Lower leg skin (tissue), 3 donors: Measurements from ENCODE around the gene TIRAP.

ENCODE experiments used
- POLR2A ChIP-seq, 2 donors: fragments of 450-650 bp; IDR thresholded peaks; one replicate each; pipeline ENCODE4 v1.6.1; 2016 to 2017; ENCODE audit warnings: antibody characterized with exemption in 2 of 2, mild to moderate bottlenecking in 1 of 2, moderate library complexity in 1 of 2
- TF ChIP-seq, protein P1 (sequence below), 3 donors: fragments of 450-650 bp; IDR thresholded peaks; one replicate each; pipeline ENCODE4 v1.5.1; 2016; ENCODE audit warnings: antibody characterized with exemption in 3 of 3, mild to moderate bottlenecking in 3 of 3, moderate library complexity in 2 of 3

DNA sequence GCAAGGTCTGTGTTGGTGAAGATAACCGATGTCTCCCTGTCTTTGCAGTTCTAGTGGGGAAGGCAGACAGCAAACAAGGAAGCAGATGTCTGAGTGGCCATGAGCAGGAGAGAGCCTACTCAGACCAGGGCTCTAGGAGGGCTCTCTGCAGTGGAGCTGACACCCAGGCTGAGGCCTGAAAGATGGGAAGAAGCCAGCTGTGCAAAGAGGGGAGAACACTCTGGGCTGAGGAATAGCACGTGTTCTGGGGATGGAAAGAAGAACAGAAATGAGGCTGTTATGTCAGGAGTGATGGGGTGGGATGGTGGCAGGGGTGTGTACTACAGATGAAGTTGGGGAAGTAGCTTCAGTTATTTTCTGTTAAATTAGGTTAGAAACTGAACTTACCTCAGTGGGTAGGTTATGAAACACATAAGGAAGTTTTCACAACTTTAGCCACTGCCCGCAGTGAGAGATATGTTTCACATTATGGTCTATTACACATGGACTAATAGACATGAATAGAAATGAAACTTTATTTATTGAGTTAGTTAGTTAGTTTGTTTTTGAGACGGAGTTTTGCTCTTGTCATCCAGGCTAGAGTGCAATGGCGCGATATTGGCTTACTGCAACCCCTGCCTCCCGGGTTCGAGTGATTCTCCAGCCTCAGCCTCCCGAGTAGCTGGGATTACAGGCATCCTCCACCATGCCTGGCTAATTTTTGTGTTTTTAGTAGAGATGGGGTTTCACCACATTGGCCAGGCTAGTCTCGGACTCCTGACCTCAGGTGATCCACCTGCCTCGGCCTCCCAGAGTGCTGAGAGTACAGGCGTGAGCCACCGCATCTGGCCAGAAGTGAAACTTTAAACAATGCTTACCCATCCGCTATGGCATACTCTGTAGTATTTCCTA, 28.8 kb downstream of the TIRAP start:
- no peak for TF ChIP-seq POLR2A (IDR thresholded peaks at IDR 0.05)
- TF ChIP-seq, protein P1, sequence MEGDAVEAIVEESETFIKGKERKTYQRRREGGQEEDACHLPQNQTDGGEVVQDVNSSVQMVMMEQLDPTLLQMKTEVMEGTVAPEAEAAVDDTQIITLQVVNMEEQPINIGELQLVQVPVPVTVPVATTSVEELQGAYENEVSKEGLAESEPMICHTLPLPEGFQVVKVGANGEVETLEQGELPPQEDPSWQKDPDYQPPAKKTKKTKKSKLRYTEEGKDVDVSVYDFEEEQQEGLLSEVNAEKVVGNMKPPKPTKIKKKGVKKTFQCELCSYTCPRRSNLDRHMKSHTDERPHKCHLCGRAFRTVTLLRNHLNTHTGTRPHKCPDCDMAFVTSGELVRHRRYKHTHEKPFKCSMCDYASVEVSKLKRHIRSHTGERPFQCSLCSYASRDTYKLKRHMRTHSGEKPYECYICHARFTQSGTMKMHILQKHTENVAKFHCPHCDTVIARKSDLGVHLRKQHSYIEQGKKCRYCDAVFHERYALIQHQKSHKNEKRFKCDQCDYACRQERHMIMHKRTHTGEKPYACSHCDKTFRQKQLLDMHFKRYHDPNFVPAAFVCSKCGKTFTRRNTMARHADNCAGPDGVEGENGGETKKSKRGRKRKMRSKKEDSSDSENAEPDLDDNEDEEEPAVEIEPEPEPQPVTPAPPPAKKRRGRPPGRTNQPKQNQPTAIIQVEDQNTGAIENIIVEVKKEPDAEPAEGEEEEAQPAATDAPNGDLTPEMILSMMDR (IDR thresholded peaks at IDR 0.05), result no peak
